B cell (primary cell): ENCODE data around the gene ECT2L. TPM values are rescaled to one million over a fixed set of nuclear protein-coding genes. Genes with fewer than 3 reads are reported as not detected.

Source experiments
- ATAC-seq: fragments of 200-7000 bp; cut with Tn5 transposase; one replicate; pipeline ENCODE4 v1.10.0; 2021; ENCODE audit warnings: low read depth, mild to moderate bottlenecking, moderate number of reproducible peaks, moderate library complexity
- CTCF ChIA-PET: fragments of 350-600 bp; sonication (Branson Sonifier 250); formaldehyde crosslinking; loops from one replicate; lab custom pipeline; 2021; ENCODE audit warnings: antibody characterized with exemption, inconsistent platforms; lab: Charles Lee
- POLR2A ChIA-PET: fragments of 350-600 bp; sonication (Branson Sonifier 250); formaldehyde crosslinking; loops from one replicate; lab custom pipeline; 2021; ENCODE audit warnings: antibody characterized with exemption; lab: Charles Lee
- DNase-seq: peaks from one replicate; pipeline ENCODE4 v3.0.0; 2013
- H2AFZ ChIP-seq: 2 replicates; pipeline ENCODE4 v1.6.1; 2012; ENCODE audit warnings: mild to moderate bottlenecking, low read depth, low read length; ENCODE audit not compliant: insufficient read depth, poor library complexity, severe bottlenecking
- H3K27ac ChIP-seq, 2 donors: 1 replicate in 1 of 2; 2 replicates in 1 of 2; pipeline ENCODE4 v1.5.1; 2012 to 2013; ENCODE audit warnings: low read length in 2 of 2, mild to moderate bottlenecking in 2 of 2, moderate library complexity in 1 of 2
- H3K27me3 ChIP-seq, 4 experiments: fragments of 200-600 bp in 1 of 4; sonication (generic) in 1 of 4; replicated peaks in 1 of 4; 1 replicate in 2 of 4; 2 replicates in 2 of 4; pipeline versions ENCODE4 v1.6.1 to v1.7.0; 2013 to 2016; ENCODE audit warnings: low read length in 3 of 4, mild to moderate bottlenecking in 2 of 4, mixed read lengths in 1 of 4, moderate library complexity in 1 of 4; ENCODE audit not compliant: insufficient read depth in 4 of 4, control insufficient read depth in 3 of 4; ENCODE audit errors: control extremely low read depth in 1 of 4
- H3K36me3 ChIP-seq, 2 experiments: replicated peaks in 1 of 2; 1 replicate in 1 of 2; 2 replicates in 1 of 2; pipeline versions ENCODE4 v1.6.1 to v1.7.1; 2013; ENCODE audit warnings: low read length in 1 of 2; ENCODE audit not compliant: insufficient read depth in 2 of 2, control insufficient read depth in 1 of 2; ENCODE audit errors: control extremely low read depth in 1 of 2, extremely low read depth in 1 of 2
- H3K4me1 ChIP-seq, 2 donors: fragments of 200-600 bp in 1 of 2; sonication (generic) in 1 of 2; 1 replicate in 1 of 2; 2 replicates in 1 of 2; pipeline versions ENCODE4 v1.5.1 to v1.6.1; 2013 to 2017; ENCODE audit warnings: low read length in 2 of 2; ENCODE audit not compliant: control insufficient read depth in 2 of 2, insufficient read depth in 2 of 2
- H3K4me2 ChIP-seq: replicated peaks from 2 replicates; pipeline ENCODE3; 2012; ENCODE audit warnings: mild to moderate bottlenecking, low read depth, low read length; ENCODE audit not compliant: poor library complexity, severe bottlenecking
- H3K4me3 ChIP-seq, 5 experiments: fragments of 200-600 bp in 1 of 5; sonication (generic) in 1 of 5; 1 replicate in 3 of 5; 2 replicates in 2 of 5; pipeline versions ENCODE4 v1.5.1 to v1.7.0; 2011 to 2016; ENCODE audit warnings: low read length in 4 of 5, mild to moderate bottlenecking in 4 of 5, low read depth in 2 of 5, control low read depth in 1 of 5, moderate library complexity in 1 of 5; ENCODE audit not compliant: insufficient read depth in 1 of 5; ENCODE audit errors: control extremely low read depth in 1 of 5, extremely low read depth in 1 of 5
- H3K79me2 ChIP-seq: fragments of 200-600 bp; sonication (generic); one replicate; pipeline ENCODE4 v1.6.0; 2016; ENCODE audit warnings: low read length; ENCODE audit not compliant: control insufficient read depth, insufficient read depth
- H3K9ac ChIP-seq: fragments of 200-600 bp; sonication (generic); 2 replicates; pipeline ENCODE4 v1.6.1; 2017; ENCODE audit warnings: mild to moderate bottlenecking, low read length, moderate library complexity
- H3K9me3 ChIP-seq, 3 donors: one replicate each; pipeline versions ENCODE4 v1.6.1 to v1.7.1; 2013; ENCODE audit warnings: low read length in 2 of 3; ENCODE audit not compliant: control insufficient read depth in 2 of 3, insufficient read depth in 1 of 3; ENCODE audit errors: control extremely low read depth in 1 of 3
- H4K20me1 ChIP-seq: 2 replicates; pipeline ENCODE4 v1.6.0; 2012; ENCODE audit warnings: mild to moderate bottlenecking, low read length; ENCODE audit not compliant: insufficient read depth, control insufficient read depth, poor library complexity, severe bottlenecking
- H3K27ac Mint-ChIP-seq: one replicate; pipeline ENCODE4 v1.8.0; 2021; ENCODE audit warnings: mixed read lengths
- H3K27me3 Mint-ChIP-seq: one replicate; pipeline ENCODE4 v1.8.0; 2021; ENCODE audit warnings: mixed read lengths
- H3K4me1 Mint-ChIP-seq: one replicate; pipeline ENCODE4 v1.8.0; 2021; ENCODE audit warnings: mixed read lengths
- H3K4me3 Mint-ChIP-seq: one replicate; pipeline ENCODE4 v1.8.0; 2021; ENCODE audit warnings: mixed read lengths
- H3K9me3 Mint-ChIP-seq: one replicate; pipeline ENCODE4 v1.8.0; 2022; ENCODE audit warnings: mixed read lengths; ENCODE audit not compliant: insufficient read depth
- EZH2 ChIP-seq: IDR thresholded peaks from 2 replicates; pipeline ENCODE4 v1.6.1; 2012; ENCODE audit warnings: borderline replicate concordance, low read depth, mild to moderate bottlenecking, moderate library complexity, low read length; ENCODE audit not compliant: insufficient read depth, poor library complexity, severe bottlenecking
- WGBS: methylation state at CpG from one replicate; pipeline ENCODE4 v1.1.5; 2013; ENCODE audit warnings: missing lambda C conversion rate; ENCODE audit not compliant: insufficient coverage; 5-methylcytosine and 5-hydroxymethylcytosine counted together
- intact Hi-C: fragments of 100-400 bp; cut with micrococcal nuclease; formaldehyde crosslinking; loops from one replicate; pipeline ENCODE4 v1.10.0; 2022
- polyA plus RNA-seq: library from polyadenylated mRNA; depleted of rRNA; stranded (reverse); fragments of >200 nt; gene quantifications from 2 replicates; pipeline ENCODE4 v1.2.3, GENCODE V29; 2012
- total RNA-seq, 2 donors: library from RNA; stranded (reverse); fragments of 120-200 nt in 1 of 2; gene quantifications; 1 replicate in 1 of 2; 2 replicates in 1 of 2; pipeline versions ENCODE4 v1.2.3 to v1.2.4, GENCODE V29; 2013 to 2022
- TF ChIP-seq, protein P1 (sequence below): fragments of 200-600 bp; IDR thresholded peaks from one replicate; pipeline ENCODE4 v1.8.0; 2022; ENCODE audit warnings: antibody characterized with exemption, mild to moderate bottlenecking

Gene ECT2L
- total and polyA plus RNA-seq, 2 donors (not counting 1 experiment from before 2014, with no cell fraction given): not detected

DNA sequence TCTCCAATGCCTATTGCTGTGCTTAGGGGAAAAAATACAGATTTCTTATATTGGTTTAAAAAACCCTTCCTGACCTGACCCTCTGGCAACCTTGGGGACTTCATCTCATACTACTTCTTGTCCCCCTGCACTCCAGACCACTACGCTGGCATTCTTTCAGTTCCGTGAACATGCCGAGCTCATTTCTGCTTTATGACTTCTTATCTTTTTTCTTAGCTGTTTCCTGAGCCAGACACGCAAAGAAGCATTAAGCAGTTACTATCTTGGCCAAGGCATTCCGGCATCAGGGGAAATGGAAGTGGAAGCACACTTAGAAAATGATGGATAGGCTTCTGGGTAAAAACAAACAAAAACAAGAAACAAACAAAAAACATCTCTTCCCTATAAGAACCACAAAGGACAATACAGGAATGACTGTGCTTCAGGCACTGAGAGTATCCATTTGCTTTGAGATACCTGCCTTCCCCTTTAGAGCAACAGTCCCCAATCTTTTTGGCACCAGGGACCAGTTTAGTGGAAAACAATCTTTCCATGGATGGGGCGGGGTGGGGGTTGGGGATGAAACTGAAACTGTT is 26.7 kb upstream of the ECT2L start:
- Mint-ChIP-seq H3K27ac (no peak overlapping the region), H3K4me1 (peaks cover 24% of the 10 kb centered on the region), H3K4me3 (peak overlapping the region; percentile 23), H3K9me3 (no peaks in the 10 kb centered on the region), H3K27me3 (no peaks in the 10 kb centered on the region)
- no peak for ATAC-seq
- H3K79me2 ChIP-seq: peaks cover 6% of the 10 kb centered on the region
- peak overlapping the region; percentile 35 for H2AFZ ChIP-seq
- intact Hi-C loops: no loop called here
- peak overlapping the region in 1 of 2 donors; percentile 34 for H3K27ac ChIP-seq
- no peaks in the 10 kb centered on the region for H3K36me3 ChIP-seq
- TF ChIP-seq, protein P1, sequence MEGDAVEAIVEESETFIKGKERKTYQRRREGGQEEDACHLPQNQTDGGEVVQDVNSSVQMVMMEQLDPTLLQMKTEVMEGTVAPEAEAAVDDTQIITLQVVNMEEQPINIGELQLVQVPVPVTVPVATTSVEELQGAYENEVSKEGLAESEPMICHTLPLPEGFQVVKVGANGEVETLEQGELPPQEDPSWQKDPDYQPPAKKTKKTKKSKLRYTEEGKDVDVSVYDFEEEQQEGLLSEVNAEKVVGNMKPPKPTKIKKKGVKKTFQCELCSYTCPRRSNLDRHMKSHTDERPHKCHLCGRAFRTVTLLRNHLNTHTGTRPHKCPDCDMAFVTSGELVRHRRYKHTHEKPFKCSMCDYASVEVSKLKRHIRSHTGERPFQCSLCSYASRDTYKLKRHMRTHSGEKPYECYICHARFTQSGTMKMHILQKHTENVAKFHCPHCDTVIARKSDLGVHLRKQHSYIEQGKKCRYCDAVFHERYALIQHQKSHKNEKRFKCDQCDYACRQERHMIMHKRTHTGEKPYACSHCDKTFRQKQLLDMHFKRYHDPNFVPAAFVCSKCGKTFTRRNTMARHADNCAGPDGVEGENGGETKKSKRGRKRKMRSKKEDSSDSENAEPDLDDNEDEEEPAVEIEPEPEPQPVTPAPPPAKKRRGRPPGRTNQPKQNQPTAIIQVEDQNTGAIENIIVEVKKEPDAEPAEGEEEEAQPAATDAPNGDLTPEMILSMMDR: no peak
- TF ChIP-seq EZH2: no peak
- no peaks in the 10 kb centered on the region for H3K9me3 ChIP-seq
- H3K9ac ChIP-seq: no peak overlapping the region
- peak overlapping the region; percentile 40 for H3K4me2 ChIP-seq
- CTCF ChIA-PET: interaction anchor here (1.5 to 14.0 kb wide), 3 partner anchors 77 to 653 kb away, joined by 8 to 235 read pairs (median 56); no protein-coding TSS in a partner anchor
- no peaks in the 10 kb centered on the region for H3K27me3 ChIP-seq
- 15% methylated on average over 4 of the region's 6 CpGs for WGBS
- H4K20me1 ChIP-seq: no peaks in the 10 kb centered on the region
- peaks cover 16 to 22% of the 10 kb centered on the region in 2 donors for H3K4me1 ChIP-seq
- no peak overlapping the region for H3K4me3 ChIP-seq
- POLR2A ChIA-PET: no interaction called here
- DNase-seq: peak; percentile 42

DNA sequence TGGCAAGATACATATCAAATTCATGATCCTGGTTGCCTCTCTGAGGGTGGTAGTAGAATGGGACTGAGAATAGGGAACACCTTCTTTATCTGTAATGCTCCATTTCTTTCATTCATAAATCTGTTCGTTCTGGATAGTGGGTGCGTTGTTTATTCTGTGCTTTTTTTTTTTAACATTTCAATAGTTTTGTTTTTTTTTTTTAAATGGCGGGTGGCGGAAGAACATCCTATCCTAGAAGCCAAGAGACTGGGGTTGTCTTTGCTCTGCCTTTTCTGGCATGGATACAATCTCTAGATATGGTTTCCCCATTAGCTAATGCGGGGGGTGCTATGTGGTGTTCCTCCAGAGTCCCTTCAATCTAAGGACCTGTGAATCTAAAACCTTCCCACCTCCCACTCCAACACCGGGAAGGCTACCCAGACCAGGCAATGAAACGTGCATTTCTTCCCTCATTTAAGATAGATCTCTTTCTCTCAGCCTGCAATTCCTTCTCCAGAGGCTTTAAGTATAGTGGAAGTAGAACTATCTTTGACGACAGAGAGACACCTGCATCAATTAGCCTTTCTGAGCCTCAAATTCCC is 23.2 kb upstream of the ECT2L start:
- intact Hi-C loops: loop anchor here (1.0 to 2.0 kb wide), 7 partner anchors 179 to 906 kb away; partner anchors contain the start of genes CITED2, HEBP2, HECA and REPS1
- CTCF ChIA-PET: interaction anchor here (0.6 to 14.0 kb wide), 7 partner anchors 17 to 602 kb away, joined by 3 to 235 read pairs (median 3); partner anchors contain the start of gene CITED2
- peak overlapping the region; percentile 94 for H2AFZ ChIP-seq
- H3K36me3 ChIP-seq: peaks cover 0 to 4% of the 10 kb centered on the region in 2 experiments
- Mint-ChIP-seq H3K4me3 (peak overlapping the region; percentile 99), H3K4me1 (peaks cover 32% of the 10 kb centered on the region), H3K27me3 (no peaks in the 10 kb centered on the region), H3K27ac (peak overlapping the region; percentile 99), H3K9me3 (no peaks in the 10 kb centered on the region)
- H3K4me3 ChIP-seq: peak overlapping the region; percentile 83 to 98 (median 86)
- peak overlapping the region; percentile 85 for H3K4me2 ChIP-seq
- peak overlapping the region; percentile 92 to 97 for H3K27ac ChIP-seq
- WGBS: 6% methylated on average over 2 of the region's 8 CpGs
- POLR2A ChIA-PET: interaction anchor here (1.3 to 1.8 kb wide), 2 partner anchors 80 to 602 kb away, joined by 4 to 9 read pairs; partner anchors contain the start of gene CITED2
- H3K9me3 ChIP-seq: no peaks in the 10 kb centered on the region
- DNase-seq (no peak), ATAC-seq (no peak)
- peak overlapping the region; percentile 90 for H3K9ac ChIP-seq
- H3K4me1 ChIP-seq: peaks cover 21 to 28% of the 10 kb centered on the region in 2 donors
- TF ChIP-seq, protein P1: no peak
- TF ChIP-seq EZH2: no peak
- no peaks in the 10 kb centered on the region for H3K27me3 ChIP-seq
- no peaks in the 10 kb centered on the region for H4K20me1 ChIP-seq
- H3K79me2 ChIP-seq: peaks cover 15% of the 10 kb centered on the region
